Vagina (tissue), 2 donors: ENCODE results near the gene PYHIN1.

Source experiments
- CTCF ChIP-seq, 3 experiments: fragments of 450-650 bp in 2 of 3; fragments of 200-600 bp in 1 of 3; sonication (generic) in 1 of 3; IDR thresholded peaks; one replicate each; pipeline ENCODE4 v1.5.1; 2017 to 2019; ENCODE audit warnings: antibody characterized with exemption in 3 of 3, mild to moderate bottlenecking in 2 of 3, moderate library complexity in 2 of 3
- POLR2A ChIP-seq, 2 donors: fragments of 450-650 bp; IDR thresholded peaks; one replicate each; pipeline ENCODE4 v1.6.1; 2017; ENCODE audit warnings: antibody characterized with exemption in 2 of 2, mild to moderate bottlenecking in 2 of 2, moderate library complexity in 2 of 2

- no peak for TF ChIP-seq CTCF (IDR thresholded peaks at IDR 0.05)
- TF ChIP-seq POLR2A (IDR thresholded peaks at IDR 0.05) = no peak
These were observed 92.4 kb downstream of the PYHIN1 start for GRCh38 chr1:159023723-159024122.
